ENCODE data around the gene PPP2R2D. TPM values are rescaled to one million over a fixed set of nuclear protein-coding genes. Genes with fewer than 3 reads are reported as not detected.
A peak's percentile ranks its signal among the peaks of the same experiment; 100 is the strongest.
"Not testable (repeated sequence)": the region's sequence is repeated elsewhere in the genome, so short reads cannot be mapped to it uniquely, and the experiment has no call there.

The PPP2R2D gene
- total and polyA plus RNA-seq, 2 experiments from 2014 or later, result 43.5 to 45.0 TPM

DNA sequence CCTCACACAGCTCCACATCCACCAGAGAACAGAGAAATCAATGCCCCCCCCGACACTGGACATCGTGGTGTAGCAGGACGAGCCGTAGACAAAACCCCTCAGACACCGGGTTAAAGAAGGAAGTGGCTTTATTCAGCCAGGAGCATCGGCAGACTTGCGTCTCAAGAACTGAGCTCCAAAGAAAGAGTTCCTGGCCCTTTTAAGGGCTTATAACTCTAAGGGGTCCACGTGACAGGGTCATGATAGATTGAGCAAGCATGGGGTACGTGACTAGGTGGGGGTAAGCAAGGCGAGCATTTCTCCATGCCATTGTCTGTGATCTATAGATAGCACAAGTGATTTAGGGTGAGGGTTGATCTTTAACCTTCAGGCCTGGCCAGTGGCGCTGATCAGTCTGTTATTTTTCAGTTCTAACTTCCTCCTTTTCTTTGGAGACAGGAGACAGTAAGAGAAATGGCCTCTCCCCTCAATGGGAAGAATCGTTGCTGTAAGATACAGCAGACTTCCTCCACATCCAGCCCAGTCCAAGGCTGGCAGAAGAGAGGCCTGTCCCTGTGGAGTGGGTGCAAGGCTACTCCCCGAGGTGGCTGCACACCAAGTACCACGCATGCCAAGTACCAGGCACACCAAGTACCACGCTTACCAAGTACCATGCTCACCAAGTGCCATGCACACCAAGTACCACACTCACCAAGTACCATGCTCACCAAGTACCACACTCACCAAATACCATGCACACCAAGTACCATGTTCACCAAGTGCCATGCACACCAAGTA is 19.5 kb upstream of the PPP2R2D start:
- Histone ChIP-seq H3K27ac (no peak overlapping the region), H3K27me3 (no peaks in the 10 kb centered on the region), H3K9me3 (ENCODE audit: low read depth) (no peaks in the 10 kb centered on the region), H3K4me1 (ENCODE audit: low read depth) (no peaks in the 10 kb centered on the region), H3K4me3 (no peak overlapping the region), H3K36me3 (no peaks in the 10 kb centered on the region)
- DNase-seq (ENCODE audit: low read depth in 1 of 2, low spot score in 1 of 2), result no peak
- TF ChIP-seq, protein P1, sequence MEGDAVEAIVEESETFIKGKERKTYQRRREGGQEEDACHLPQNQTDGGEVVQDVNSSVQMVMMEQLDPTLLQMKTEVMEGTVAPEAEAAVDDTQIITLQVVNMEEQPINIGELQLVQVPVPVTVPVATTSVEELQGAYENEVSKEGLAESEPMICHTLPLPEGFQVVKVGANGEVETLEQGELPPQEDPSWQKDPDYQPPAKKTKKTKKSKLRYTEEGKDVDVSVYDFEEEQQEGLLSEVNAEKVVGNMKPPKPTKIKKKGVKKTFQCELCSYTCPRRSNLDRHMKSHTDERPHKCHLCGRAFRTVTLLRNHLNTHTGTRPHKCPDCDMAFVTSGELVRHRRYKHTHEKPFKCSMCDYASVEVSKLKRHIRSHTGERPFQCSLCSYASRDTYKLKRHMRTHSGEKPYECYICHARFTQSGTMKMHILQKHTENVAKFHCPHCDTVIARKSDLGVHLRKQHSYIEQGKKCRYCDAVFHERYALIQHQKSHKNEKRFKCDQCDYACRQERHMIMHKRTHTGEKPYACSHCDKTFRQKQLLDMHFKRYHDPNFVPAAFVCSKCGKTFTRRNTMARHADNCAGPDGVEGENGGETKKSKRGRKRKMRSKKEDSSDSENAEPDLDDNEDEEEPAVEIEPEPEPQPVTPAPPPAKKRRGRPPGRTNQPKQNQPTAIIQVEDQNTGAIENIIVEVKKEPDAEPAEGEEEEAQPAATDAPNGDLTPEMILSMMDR (IDR thresholded peaks at IDR 0.05; ENCODE audit: low read depth, low read length), result no peak

DNA sequence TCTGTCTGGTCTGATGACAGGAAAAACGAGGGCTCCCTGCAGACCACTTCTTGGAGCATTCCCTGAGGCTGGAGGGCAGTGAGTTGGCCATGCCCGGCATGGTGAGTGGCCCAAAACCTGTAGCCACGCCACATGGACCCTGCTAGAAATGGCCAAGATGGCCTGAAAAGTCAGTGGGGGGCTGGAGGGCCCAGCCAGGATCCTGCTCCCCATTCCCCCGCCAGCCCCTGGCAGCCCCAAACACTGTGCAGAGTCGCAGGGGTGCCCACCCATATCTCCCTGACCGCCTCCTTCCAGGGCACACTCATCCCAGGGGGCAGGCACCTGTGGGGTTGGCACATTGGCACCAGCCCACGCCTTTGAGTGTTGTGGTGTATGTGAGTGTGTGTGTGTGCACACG is 18.7 kb upstream of the PPP2R2D start:
- no peaks in the 10 kb centered on the region for H3K4me1 ChIP-seq (ENCODE audit: low read depth)
- H3K36me3 ChIP-seq, result no peaks in the 10 kb centered on the region
- H3K27ac ChIP-seq, result no peak overlapping the region
- H3K9me3 ChIP-seq (ENCODE audit: low read depth), result no peaks in the 10 kb centered on the region
- H3K4me3 ChIP-seq, result no peak overlapping the region
- no peak for DNase-seq (ENCODE audit: low read depth in 1 of 2, low spot score in 1 of 2)
- no peaks in the 10 kb centered on the region for H3K27me3 ChIP-seq
- TF ChIP-seq, protein P1 (IDR thresholded peaks at IDR 0.05; ENCODE audit: low read depth, low read length), result no peak

- H3K4me3 ChIP-seq, result no peak overlapping the region
- no peak for DNase-seq (ENCODE audit: low read depth in 1 of 2, low spot score in 1 of 2)
- H3K36me3 ChIP-seq, result no peaks in the 10 kb centered on the region
- H3K9me3 ChIP-seq (ENCODE audit: low read depth), result no peaks in the 10 kb centered on the region
- no peaks in the 10 kb centered on the region for H3K4me1 ChIP-seq (ENCODE audit: low read depth)
- no peak overlapping the region for H3K27ac ChIP-seq
- H3K27me3 ChIP-seq, result no peaks in the 10 kb centered on the region
- TF ChIP-seq, protein P1 (IDR thresholded peaks at IDR 0.05; ENCODE audit: low read depth, low read length), result no peak
These were observed 18.0 kb upstream of the PPP2R2D start for GRCh38 chr10:131882590-131883451.

DNA sequence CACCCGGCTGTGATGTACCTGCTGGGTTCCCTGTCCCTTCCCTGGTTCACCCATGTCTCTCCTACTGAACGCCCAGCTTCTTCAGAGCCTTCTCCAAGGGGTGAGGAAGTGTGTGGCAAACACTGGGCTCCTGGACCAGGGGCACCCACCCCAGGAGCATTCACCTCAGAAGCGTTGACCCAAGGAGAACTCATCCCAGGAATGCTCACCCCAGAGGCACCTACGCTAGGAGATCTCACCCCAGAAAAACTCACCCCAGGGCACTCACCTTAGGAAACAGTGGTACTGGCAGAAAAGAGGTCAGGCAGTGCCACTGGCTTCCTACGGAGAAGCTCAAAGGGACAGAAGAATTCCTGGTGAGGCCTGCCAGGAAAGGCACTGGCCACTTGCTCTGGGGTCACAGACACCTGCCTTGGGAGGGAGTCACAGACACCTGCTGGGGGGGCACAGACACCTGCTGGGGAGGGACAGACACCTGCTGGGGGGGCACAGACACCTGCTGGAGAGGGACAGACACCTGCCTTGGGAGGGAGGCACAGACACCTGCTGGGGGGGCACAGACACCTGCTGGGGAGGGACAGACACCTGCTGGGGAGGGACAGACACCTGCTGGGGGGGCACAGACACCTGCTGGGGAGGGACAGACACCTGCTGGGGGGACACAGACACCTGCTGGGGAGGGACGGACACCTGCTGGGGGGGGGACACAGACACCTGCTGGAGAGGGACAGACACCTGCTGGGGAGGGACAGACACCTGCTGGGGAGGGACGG is 17.0 kb upstream of the PPP2R2D start:
- H3K27ac ChIP-seq; H3K9me3 ChIP-seq (ENCODE audit: low read depth); H3K4me1 ChIP-seq (ENCODE audit: low read depth); H3K4me3 ChIP-seq; H3K27me3 ChIP-seq; H3K36me3 ChIP-seq; DNase-seq (ENCODE audit: low read depth in 1 of 2, low spot score in 1 of 2): not testable (repeated sequence)

- H3K36me3 ChIP-seq, result no peaks in the 10 kb centered on the region
- no peak overlapping the region for H3K4me3 ChIP-seq
- no peak overlapping the region for H3K27ac ChIP-seq
- H3K27me3 ChIP-seq, result no peaks in the 10 kb centered on the region
- DNase-seq (ENCODE audit: low read depth in 1 of 2, low spot score in 1 of 2), result peak; percentile 76 to 84
- H3K4me1 ChIP-seq (ENCODE audit: low read depth), result no peaks in the 10 kb centered on the region
- TF ChIP-seq, protein P1 (IDR thresholded peaks at IDR 0.05; ENCODE audit: low read depth, low read length), result peak; percentile 96
- no peaks in the 10 kb centered on the region for H3K9me3 ChIP-seq (ENCODE audit: low read depth)
These were observed 15.2 kb upstream of the PPP2R2D start for GRCh38 chr10:131885391-131886165.

Data from cardiac muscle cell (in vitro differentiated cells and primary cell).